DOHH2 (cell line): ENCODE measurements around the gene MYH6.

Experiments used
- EZH2phosphoT487 ChIP-seq: fragments of 200-600 bp; sonication (generic); IDR thresholded peaks from 2 replicates; pipeline ENCODE4 v1.6.1; 2017; ENCODE audit warnings: borderline replicate concordance, mild to moderate bottlenecking, antibody characterized with exemption, low read length, moderate library complexity, mixed read lengths
- TF ChIP-seq, protein P1 (sequence below): fragments of 200-600 bp; sonication (generic); IDR thresholded peaks from one replicate; pipeline ENCODE4 v1.5.1; 2014; ENCODE audit warnings: antibody characterized with exemption, mild to moderate bottlenecking, low read depth, low read length; ENCODE audit not compliant: poor library complexity, severe bottlenecking

DNA sequence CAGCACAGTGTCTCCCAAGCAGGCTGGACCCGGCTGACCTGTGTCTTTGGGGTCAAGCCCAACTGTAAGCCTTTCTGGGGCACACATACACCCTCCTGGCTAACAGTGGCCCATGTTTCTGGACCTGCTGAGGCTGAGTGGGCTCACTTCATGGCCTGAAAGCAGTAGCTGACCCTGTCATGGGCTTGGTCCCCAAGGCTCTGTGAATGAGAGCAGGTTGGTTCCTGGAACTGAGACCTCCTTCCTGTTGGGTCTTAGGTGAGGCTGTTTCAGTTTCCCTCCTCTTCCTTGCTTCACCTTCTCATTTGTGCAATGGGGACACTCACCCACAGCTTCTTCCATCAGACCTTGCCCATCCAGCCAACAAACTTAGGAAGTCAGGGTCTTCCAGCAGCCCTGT is 36.2 kb downstream of the MYH6 start:
- TF ChIP-seq, protein P1, sequence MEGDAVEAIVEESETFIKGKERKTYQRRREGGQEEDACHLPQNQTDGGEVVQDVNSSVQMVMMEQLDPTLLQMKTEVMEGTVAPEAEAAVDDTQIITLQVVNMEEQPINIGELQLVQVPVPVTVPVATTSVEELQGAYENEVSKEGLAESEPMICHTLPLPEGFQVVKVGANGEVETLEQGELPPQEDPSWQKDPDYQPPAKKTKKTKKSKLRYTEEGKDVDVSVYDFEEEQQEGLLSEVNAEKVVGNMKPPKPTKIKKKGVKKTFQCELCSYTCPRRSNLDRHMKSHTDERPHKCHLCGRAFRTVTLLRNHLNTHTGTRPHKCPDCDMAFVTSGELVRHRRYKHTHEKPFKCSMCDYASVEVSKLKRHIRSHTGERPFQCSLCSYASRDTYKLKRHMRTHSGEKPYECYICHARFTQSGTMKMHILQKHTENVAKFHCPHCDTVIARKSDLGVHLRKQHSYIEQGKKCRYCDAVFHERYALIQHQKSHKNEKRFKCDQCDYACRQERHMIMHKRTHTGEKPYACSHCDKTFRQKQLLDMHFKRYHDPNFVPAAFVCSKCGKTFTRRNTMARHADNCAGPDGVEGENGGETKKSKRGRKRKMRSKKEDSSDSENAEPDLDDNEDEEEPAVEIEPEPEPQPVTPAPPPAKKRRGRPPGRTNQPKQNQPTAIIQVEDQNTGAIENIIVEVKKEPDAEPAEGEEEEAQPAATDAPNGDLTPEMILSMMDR, result no peak
- TF ChIP-seq EZH2phosphoT487, result no peak
